ENCODE data around the gene MED8. TPM values are rescaled to one million over a fixed set of nuclear protein-coding genes. Genes with fewer than 3 reads are reported as not detected.

The MED8 gene
- total and polyA plus RNA-seq, 5 donors from 2014 or later, result 18.4 to 51.3 (median 45.9) TPM

- H3K4me1 ChIP-seq (ENCODE audit: control insufficient read depth, insufficient read depth, low read length, poor library complexity, severe bottlenecking), result peaks cover 28% of the 10 kb centered on the region
- peak overlapping the region in 2 of 4 donors; percentile 79 to 83 for H3K4me3 Mint-ChIP-seq
- H3K27me3 Mint-ChIP-seq, result no peaks in the 10 kb centered on the region
- H3K9me3 ChIP-seq (ENCODE audit: control insufficient read depth in 2 of 2, low read length in 2 of 2), result no peaks in the 10 kb centered on the region
- H3K36me3 ChIP-seq (ENCODE audit: control insufficient read depth, insufficient read depth, low read length), result peaks cover 39% of the 10 kb centered on the region
- no peak overlapping the region for H3K27ac ChIP-seq (ENCODE audit: insufficient read depth, low read length, poor library complexity, severe bottlenecking)
- H3K4me3 ChIP-seq (ENCODE audit: low read depth, low read length), result no peak overlapping the region
- no peak for DNase-seq
- H3K9me3 Mint-ChIP-seq, result no peaks in the 10 kb centered on the region
- no peak for ATAC-seq (ENCODE audit: low read depth in 2 of 2)
- H3K36me3 Mint-ChIP-seq, result peaks cover 28% of the 10 kb centered on the region
- peaks cover 12 to 45% (median 17%) of the 10 kb centered on the region in 4 donors for H3K4me1 Mint-ChIP-seq
- no peak overlapping the region for H3K27ac Mint-ChIP-seq
- no peaks in the 10 kb centered on the region for H3K27me3 ChIP-seq (ENCODE audit: control insufficient read depth, insufficient read depth, low read length)
These were observed 26.2 kb downstream of the MED8 start for GRCh38 chr1:43363283-43363934.

- DNase-seq (no peak), ATAC-seq (ENCODE audit: low read depth in 2 of 2) (no peak)
- no peak overlapping the region for H3K27ac ChIP-seq (ENCODE audit: insufficient read depth, low read length, poor library complexity, severe bottlenecking)
- Mint-ChIP-seq H3K36me3 (peaks cover 31% of the 10 kb centered on the region), H3K27ac (no peak overlapping the region), H3K4me1 (peaks cover 10 to 33% (median 15%) of the 10 kb centered on the region in 4 donors), H3K4me3 (peak overlapping the region in 2 of 4 donors; percentile 64 to 74), H3K9me3 (no peaks in the 10 kb centered on the region), H3K27me3 (no peaks in the 10 kb centered on the region)
- no peaks in the 10 kb centered on the region for H3K27me3 ChIP-seq (ENCODE audit: control insufficient read depth, insufficient read depth, low read length)
- H3K4me1 ChIP-seq (ENCODE audit: control insufficient read depth, insufficient read depth, low read length, poor library complexity, severe bottlenecking), result peaks cover 15% of the 10 kb centered on the region
- H3K4me3 ChIP-seq (ENCODE audit: low read depth, low read length), result no peak overlapping the region
- peaks cover 38% of the 10 kb centered on the region for H3K36me3 ChIP-seq (ENCODE audit: control insufficient read depth, insufficient read depth, low read length)
- H3K9me3 ChIP-seq (ENCODE audit: control insufficient read depth in 2 of 2, low read length in 2 of 2), result no peaks in the 10 kb centered on the region
These were observed 29.0 kb downstream of the MED8 start for GRCh38 chr1:43360616-43361015.

- no peak overlapping the region for H3K27ac Mint-ChIP-seq
These were observed 29.9 kb downstream of the MED8 start for GRCh38 chr1:43359696-43360095.

GRCh38 chr1:43358746-43359693 lies 30.6 kb downstream of the MED8 start, which contains the start of gene CDC20:
TSS of gene CDC20 (plus strand) at chr1:43358981. CDS start at chr1:43359216, 235 bp downstream.
- Mint-ChIP-seq H3K9me3 (no peaks in the 10 kb centered on the region), H3K27me3 (no peaks in the 10 kb centered on the region), H3K4me3 (peak within 1 kb of the TSS; percentile 90 to 96 (median 92)), H3K27ac (peak within 1 kb of the TSS; percentile 9 to 93 (median 84)), H3K4me1 (peaks cover 9 to 21% (median 15%) of the 10 kb centered on the region in 4 donors), H3K36me3 (peaks cover 24% of the 10 kb centered on the region)
- H3K9me3 ChIP-seq (ENCODE audit: control insufficient read depth in 2 of 2, low read length in 2 of 2), result no peaks in the 10 kb centered on the region
- DNase-seq (peak; percentile 95 to 97 (median 97)), ATAC-seq (ENCODE audit: low read depth in 2 of 2) (peak; percentile 99 to 100)
- H3K27ac ChIP-seq (ENCODE audit: insufficient read depth, low read length, poor library complexity, severe bottlenecking), result peak within 1 kb of the TSS; percentile 65
- H3K36me3 ChIP-seq (ENCODE audit: control insufficient read depth, insufficient read depth, low read length), result peaks cover 23% of the 10 kb centered on the region
- no peaks in the 10 kb centered on the region for H3K27me3 ChIP-seq (ENCODE audit: control insufficient read depth, insufficient read depth, low read length)
- H3K4me3 ChIP-seq (ENCODE audit: low read depth, low read length), result peak within 1 kb of the TSS; percentile 90
- peaks cover 13% of the 10 kb centered on the region for H3K4me1 ChIP-seq (ENCODE audit: control insufficient read depth, insufficient read depth, low read length, poor library complexity, severe bottlenecking)

More at GRCh38 chr1:43359696-43360095, 29.9 kb downstream of the MED8 start:
- no peaks in the 10 kb centered on the region for H3K27me3 ChIP-seq (ENCODE audit: control insufficient read depth, insufficient read depth, low read length)
- Mint-ChIP-seq H3K36me3 (peaks cover 31% of the 10 kb centered on the region), H3K4me1 (peaks cover 9 to 24% (median 13%) of the 10 kb centered on the region in 4 donors), H3K27me3 (no peaks in the 10 kb centered on the region), H3K4me3 (peak overlapping the region in 3 of 4 donors; percentile 64 to 74 (median 66)), H3K9me3 (no peaks in the 10 kb centered on the region)
- DNase-seq (no peak), ATAC-seq (ENCODE audit: low read depth in 2 of 2) (no peak)
- no peak overlapping the region for H3K27ac ChIP-seq (ENCODE audit: insufficient read depth, low read length, poor library complexity, severe bottlenecking)
- peaks cover 30% of the 10 kb centered on the region for H3K36me3 ChIP-seq (ENCODE audit: control insufficient read depth, insufficient read depth, low read length)
- H3K9me3 ChIP-seq (ENCODE audit: control insufficient read depth in 2 of 2, low read length in 2 of 2), result no peaks in the 10 kb centered on the region
- peaks cover 13% of the 10 kb centered on the region for H3K4me1 ChIP-seq (ENCODE audit: control insufficient read depth, insufficient read depth, low read length, poor library complexity, severe bottlenecking)
- H3K4me3 ChIP-seq (ENCODE audit: low read depth, low read length), result no peak overlapping the region

- Histone ChIP-seq H3K36me3 (ENCODE audit: control insufficient read depth, insufficient read depth, low read length) (peaks cover 15% of the 10 kb centered on the region), H3K4me3 (ENCODE audit: low read depth, low read length) (peak overlapping the region; percentile 90), H3K27me3 (ENCODE audit: control insufficient read depth, insufficient read depth, low read length) (no peaks in the 10 kb centered on the region), H3K9me3 (ENCODE audit: control insufficient read depth in 2 of 2, low read length in 2 of 2) (no peaks in the 10 kb centered on the region), H3K27ac (ENCODE audit: insufficient read depth, low read length, poor library complexity, severe bottlenecking) (peak overlapping the region; percentile 65), H3K4me1 (ENCODE audit: control insufficient read depth, insufficient read depth, low read length, poor library complexity, severe bottlenecking) (peaks cover 13% of the 10 kb centered on the region)
- ATAC-seq (ENCODE audit: low read depth in 2 of 2) (no peak), DNase-seq (peak in 1 of 3 donors; percentile 59)
- peak overlapping the region; percentile 9 to 93 (median 84) for H3K27ac Mint-ChIP-seq
- H3K27me3 Mint-ChIP-seq, result no peaks in the 10 kb centered on the region
- H3K9me3 Mint-ChIP-seq, result no peaks in the 10 kb centered on the region
- peak overlapping the region; percentile 90 to 96 (median 92) for H3K4me3 Mint-ChIP-seq
- H3K36me3 Mint-ChIP-seq, result peaks cover 18% of the 10 kb centered on the region
- H3K4me1 Mint-ChIP-seq, result peaks cover 9 to 21% (median 15%) of the 10 kb centered on the region in 4 donors
These were observed 31.4 kb downstream of the MED8 start for GRCh38 chr1:43358121-43358745.

GRCh38 chr1:43357251-43357650 lies 32.3 kb downstream of the MED8 start:
- Mint-ChIP-seq H3K27ac (no peak overlapping the region), H3K9me3 (no peaks in the 10 kb centered on the region), H3K27me3 (no peaks in the 10 kb centered on the region), H3K36me3 (peaks cover 12% of the 10 kb centered on the region), H3K4me1 (peaks cover 9 to 25% (median 15%) of the 10 kb centered on the region in 4 donors), H3K4me3 (peak overlapping the region in 3 of 4 donors; percentile 78 to 90 (median 90))
- Histone ChIP-seq H3K9me3 (ENCODE audit: control insufficient read depth in 2 of 2, low read length in 2 of 2) (no peaks in the 10 kb centered on the region), H3K27ac (ENCODE audit: insufficient read depth, low read length, poor library complexity, severe bottlenecking) (no peak overlapping the region), H3K27me3 (ENCODE audit: control insufficient read depth, insufficient read depth, low read length) (no peaks in the 10 kb centered on the region), H3K36me3 (ENCODE audit: control insufficient read depth, insufficient read depth, low read length) (peaks cover 7% of the 10 kb centered on the region), H3K4me1 (ENCODE audit: control insufficient read depth, insufficient read depth, low read length, poor library complexity, severe bottlenecking) (peaks cover 13% of the 10 kb centered on the region), H3K4me3 (ENCODE audit: low read depth, low read length) (no peak overlapping the region)
- ATAC-seq (ENCODE audit: low read depth in 2 of 2) (no peak), DNase-seq (no peak)

GRCh38 chr1:43354936-43355335 lies 34.7 kb downstream of the MED8 start:
- peaks cover 3 to 23% (median 18%) of the 10 kb centered on the region in 4 donors for H3K4me1 Mint-ChIP-seq
- H3K27ac Mint-ChIP-seq, result no peak overlapping the region
- no peak overlapping the region for H3K4me3 Mint-ChIP-seq

More at GRCh38 chr1:43354936-43355335, 34.7 kb downstream of the MED8 start:
- Histone ChIP-seq H3K4me3 (ENCODE audit: low read depth, low read length) (no peak overlapping the region), H3K27me3 (ENCODE audit: control insufficient read depth, insufficient read depth, low read length) (no peaks in the 10 kb centered on the region), H3K27ac (ENCODE audit: insufficient read depth, low read length, poor library complexity, severe bottlenecking) (no peak overlapping the region), H3K36me3 (ENCODE audit: control insufficient read depth, insufficient read depth, low read length) (no peaks in the 10 kb centered on the region), H3K4me1 (ENCODE audit: control insufficient read depth, insufficient read depth, low read length, poor library complexity, severe bottlenecking) (peaks cover 13% of the 10 kb centered on the region), H3K9me3 (ENCODE audit: control insufficient read depth in 2 of 2, low read length in 2 of 2) (no peaks in the 10 kb centered on the region)
- ATAC-seq (ENCODE audit: low read depth in 2 of 2) (no peak), DNase-seq (no peak)
- Mint-ChIP-seq H3K36me3 (peaks cover 3% of the 10 kb centered on the region), H3K9me3 (no peaks in the 10 kb centered on the region), H3K27me3 (no peaks in the 10 kb centered on the region)
